Astrocyte (in vitro differentiated cells and primary cell): Measurements from ENCODE around the gene ADAMTS17.

ENCODE experiments used
- CTCF ChIP-seq: IDR thresholded peaks from 2 replicates; pipeline ENCODE4 v1.5.1; 2011; ENCODE audit warnings: low read depth, mild to moderate bottlenecking, inconsistent platforms, low read length, moderate library complexity; ENCODE audit not compliant: insufficient read depth
- EZH2 ChIP-seq: IDR thresholded peaks from 2 replicates; pipeline ENCODE4 v1.6.1; 2012; ENCODE audit warnings: mild to moderate bottlenecking, low read length, inconsistent platforms; ENCODE audit not compliant: insufficient read depth

- TF ChIP-seq CTCF (no peak), EZH2 (no peak)
Observed at GRCh38 chr15:100201376-100202280, 140.1 kb downstream of the ADAMTS17 start.
